H1 (cell line): ENCODE measurements around the gene RGS6. TPM values are rescaled to one million over a fixed set of nuclear protein-coding genes. Genes with fewer than 3 reads are reported as not detected.

Source experiments
- CTCF ChIA-PET: fragments of 300-600 bp; sonication (Branson Sonifier 250); formaldehyde crosslinking; loops from one replicate; lab custom pipeline; 2021; ENCODE audit not compliant: partially characterized antibody; lab: Charles Lee
- POLR2A ChIA-PET: fragments of 300-600 bp; sonication (Branson Sonifier 250); formaldehyde crosslinking; loops from one replicate; lab custom pipeline; 2021; ENCODE audit warnings: inconsistent platforms; ENCODE audit not compliant: partially characterized antibody; lab: Charles Lee
- DNase-seq, 2 experiments: peaks; one replicate each; pipeline versions ENCODE4 v3.0.0 to v3.0.0-alpha.2; 2010 to 2022; ENCODE audit warnings: low spot score in 2 of 2, low read depth in 1 of 2, mixed read lengths in 1 of 2
- FAIRE-seq: peaks from 2 replicates; lab custom pipeline; 2011; peaks lifted over from hg19 to GRCh38; lab: Jason Lieb, UNC
- H2AFZ ChIP-seq: 2 replicates; pipeline ENCODE4 v1.8.1; 2012; ENCODE audit warnings: low read length, inconsistent platforms
- H2AK5ac ChIP-seq: 2 replicates; pipeline ENCODE4 v1.6.1; 2013; ENCODE audit warnings: low read depth, low read length
- H2BK120ac ChIP-seq: replicated peaks from 2 replicates; pipeline ENCODE3; 2013; ENCODE audit warnings: low read depth, low read length, inconsistent platforms
- H2BK12ac ChIP-seq: 2 replicates; pipeline ENCODE4 v1.6.1; 2013; ENCODE audit warnings: low read depth, low read length
- H2BK15ac ChIP-seq: 2 replicates; pipeline ENCODE4 v1.6.1; 2013; ENCODE audit warnings: low read length
- H2BK20ac ChIP-seq: 2 replicates; pipeline ENCODE4 v1.6.1; 2013; ENCODE audit warnings: low read length
- H2BK5ac ChIP-seq: 2 replicates; pipeline ENCODE4 v1.6.1; 2013; ENCODE audit warnings: low read depth, low read length
- H3K14ac ChIP-seq: 2 replicates; pipeline ENCODE4 v1.6.1; 2013; ENCODE audit warnings: inconsistent platforms; ENCODE audit not compliant: insufficient read length
- H3K18ac ChIP-seq: 2 replicates; pipeline ENCODE4 v1.6.1; 2013; ENCODE audit warnings: low read length; ENCODE audit errors: extremely low read depth
- H3K23ac ChIP-seq: 2 replicates; pipeline ENCODE4 v1.6.1; 2013; ENCODE audit warnings: inconsistent platforms; ENCODE audit not compliant: insufficient read length
- H3K23me2 ChIP-seq: 2 replicates; pipeline ENCODE4 v1.6.1; 2013; ENCODE audit warnings: low read depth, low read length
- H3K27ac ChIP-seq: 2 replicates; pipeline ENCODE4 v1.6.1; 2011; ENCODE audit warnings: low read depth, low read length, inconsistent platforms
- H3K27me3 ChIP-seq, 4 experiments: replicated peaks in 1 of 4; 1 replicate in 1 of 4; 2 replicates in 3 of 4; pipeline versions ENCODE4 v1.6.1 to v1.8.1; 2011 to 2013; ENCODE audit warnings: low read length in 3 of 4, mild to moderate bottlenecking in 3 of 4, inconsistent platforms in 2 of 4, mixed read lengths in 2 of 4, moderate library complexity in 1 of 4; ENCODE audit not compliant: control insufficient read depth in 3 of 4, insufficient read depth in 3 of 4; ENCODE audit errors: extremely low read depth in 1 of 4
- H3K36me3 ChIP-seq, 4 experiments: 2 replicates each; pipeline versions ENCODE4 v1.6.1 to v1.8.1; 2011 to 2013; ENCODE audit warnings: mild to moderate bottlenecking in 4 of 4, low read length in 3 of 4, moderate library complexity in 2 of 4, control low read depth in 1 of 4, inconsistent platforms in 1 of 4; ENCODE audit not compliant: insufficient read depth in 4 of 4, control insufficient read depth in 2 of 4
- H3K4ac ChIP-seq: replicated peaks from 2 replicates; pipeline ENCODE3; 2013; ENCODE audit warnings: low read length, low read depth, mixed read lengths, inconsistent platforms; ENCODE audit not compliant: insufficient read length
- H3K4me1 ChIP-seq, 4 experiments: replicated peaks in 1 of 4; 1 replicate in 1 of 4; 2 replicates in 3 of 4; pipeline versions ENCODE4 v1.6.1 to v1.8.1; 2011 to 2013; ENCODE audit warnings: low read length in 3 of 4, inconsistent platforms in 2 of 4, mixed read lengths in 1 of 4; ENCODE audit not compliant: insufficient read depth in 4 of 4, control insufficient read depth in 3 of 4
- H3K4me2 ChIP-seq, 2 experiments: 2 replicates each; pipeline versions ENCODE4 v1.6.1 to v1.8.1; 2011 to 2013; ENCODE audit warnings: low read depth in 2 of 2, low read length in 2 of 2, control low read depth in 1 of 2, inconsistent platforms in 1 of 2, mild to moderate bottlenecking in 1 of 2; ENCODE audit not compliant: insufficient read depth in 1 of 2
- H3K4me3 ChIP-seq, 4 experiments: fragments of 200-600, 300-600 bp in 1 of 4; sonication (generic), shearing (Covaris generic), sonication (Bioruptor Twin) in 1 of 4; 2 replicates each; pipeline versions ENCODE4 v1.5.1 to v1.8.1; 2011 to 2016; ENCODE audit warnings: low read length in 4 of 4, low read depth in 3 of 4, control low read depth in 2 of 4, inconsistent platforms in 2 of 4, mild to moderate bottlenecking in 2 of 4, mixed read lengths in 1 of 4, moderate library complexity in 1 of 4; ENCODE audit not compliant: insufficient read depth in 2 of 4; ENCODE audit errors: extremely low read depth in 1 of 4
- H3K56ac ChIP-seq: replicated peaks from 2 replicates; pipeline ENCODE3; 2013; ENCODE audit warnings: low read depth, mild to moderate bottlenecking, mixed read lengths, low read length, inconsistent platforms; ENCODE audit not compliant: insufficient read length
- H3K79me1 ChIP-seq: 2 replicates; pipeline ENCODE4 v1.6.1; 2013; ENCODE audit warnings: low read depth, low read length, control low read depth
- H3K79me2 ChIP-seq, 2 experiments: 2 replicates each; pipeline versions ENCODE4 v1.6.1 to v1.8.1; 2012 to 2013; ENCODE audit warnings: low read length in 2 of 2, mild to moderate bottlenecking in 2 of 2, inconsistent platforms in 1 of 2; ENCODE audit not compliant: insufficient read depth in 2 of 2, control insufficient read depth in 1 of 2
- H3K9ac ChIP-seq, 4 experiments: replicated peaks in 1 of 4; 1 replicate in 1 of 4; 2 replicates in 3 of 4; pipeline versions ENCODE4 v1.6.1 to v1.8.1; 2011 to 2013; ENCODE audit warnings: low read depth in 3 of 4, low read length in 3 of 4, control low read depth in 2 of 4, mild to moderate bottlenecking in 2 of 4, moderate library complexity in 2 of 4, inconsistent platforms in 1 of 4; ENCODE audit errors: extremely low read depth in 1 of 4
- H3K9me3 ChIP-seq, 2 experiments: 2 replicates each; pipeline versions ENCODE4 v1.6.1 to v1.8.1; 2012 to 2013; ENCODE audit warnings: mild to moderate bottlenecking in 2 of 2, moderate library complexity in 2 of 2, control low read depth in 1 of 2, inconsistent platforms in 1 of 2, low read depth in 1 of 2, low read length in 1 of 2, mixed read lengths in 1 of 2; ENCODE audit not compliant: insufficient read depth in 2 of 2
- H4K20me1 ChIP-seq, 2 experiments: replicated peaks in 1 of 2; 2 replicates each; pipeline versions ENCODE3 to v1.8.1; 2011 to 2013; ENCODE audit warnings: inconsistent platforms in 2 of 2, low read length in 2 of 2, mild to moderate bottlenecking in 1 of 2; ENCODE audit not compliant: insufficient read depth in 2 of 2, control insufficient read depth in 1 of 2
- H4K5ac ChIP-seq: 2 replicates; pipeline ENCODE4 v1.6.1; 2013; ENCODE audit warnings: low read length, low read depth, mixed read lengths, inconsistent platforms; ENCODE audit not compliant: insufficient read length
- H4K8ac ChIP-seq: 2 replicates; pipeline ENCODE4 v1.8.0; 2013; ENCODE audit warnings: mild to moderate bottlenecking, moderate library complexity, low read length, inconsistent platforms; ENCODE audit not compliant: insufficient read depth; ENCODE audit errors: extremely low read depth
- H4K91ac ChIP-seq: replicated peaks from 2 replicates; pipeline ENCODE3; 2013; ENCODE audit warnings: low read length, mixed read lengths, inconsistent platforms; ENCODE audit not compliant: insufficient read length
- ASH2L ChIP-seq: fragments of 200-600, 300-600 bp; sonication (generic); IDR thresholded peaks from one replicate; pipeline ENCODE4 v1.7.1; 2017; ENCODE audit warnings: low read length
- MAFK ChIP-seq: IDR thresholded peaks from 2 replicates; pipeline ENCODE4 v1.6.1; 2012; ENCODE audit warnings: low read depth, mild to moderate bottlenecking, improper control_type of control experiment, low read length
- WGBS, 2 experiments: shearing (Covaris generic) in 1 of 2; methylation state at CpG; one replicate each; pipeline versions ENCODE4 v1.1.6 to v1.1.7; 2013 to 2015; ENCODE audit warnings: low lambda C conversion rate in 2 of 2, mixed read lengths in 2 of 2, inconsistent platforms in 1 of 2, low coverage in 1 of 2, missing lambda C conversion rate in 1 of 2; ENCODE audit not compliant: insufficient replicate concordance in 2 of 2, insufficient coverage in 1 of 2, insufficient read length in 1 of 2; ENCODE audit errors: extremely low coverage in 1 of 2, missing lambda C conversion rate in 1 of 2; 5-methylcytosine and 5-hydroxymethylcytosine counted together
- polyA plus RNA-seq, 7 experiments: library from polyadenylated mRNA; depleted of rRNA in 3 of 7; stranded (reverse) in 5 of 7; unstranded in 2 of 7; fragments of >200 nt in 5 of 7; fragments of 200-250 nt in 2 of 7; gene quantifications; 1 replicate in 5 of 7; 2 replicates in 1 of 7; 4 replicates in 1 of 7; pipeline versions ENCODE4 v1.2.1 to v1.2.3, GENCODE V29; 2011 to 2013; ENCODE audit warnings: missing spikeins in 2 of 7, mixed read lengths in 2 of 7
- total RNA-seq: library from RNA; stranded (reverse); fragmentation: NEBNext Ultra II Directional; extraction: Animal tissue kit (Norgen Biotek cat#: 25700); gene quantifications from 2 replicates; pipeline ENCODE4 v1.2.1, GENCODE V29; 2021
- TF ChIP-seq, protein P1 (sequence below), 3 experiments: IDR thresholded peaks; 1 replicate in 2 of 3; 2 replicates in 1 of 3; pipeline versions ENCODE4 v1.5.1 to v1.6.1; 2011; ENCODE audit warnings: low read length in 3 of 3, mild to moderate bottlenecking in 3 of 3, inconsistent platforms in 2 of 3, low read depth in 1 of 3, moderate library complexity in 1 of 3; ENCODE audit not compliant: insufficient read depth in 1 of 3; ENCODE audit errors: control extremely low read depth in 1 of 3
- TF ChIP-seq, protein P2 (sequence below): IDR thresholded peaks from 2 replicates; pipeline ENCODE4 v1.6.1; 2011; ENCODE audit warnings: low read depth, mild to moderate bottlenecking, low read length; ENCODE audit not compliant: insufficient read depth

Gene RGS6
- total and polyA plus RNA-seq, 2 of the 8 experiments (the other 6 are each of a cell fraction or from before 2014, with no cell fraction given) = 0.26 to 1.1 TPM

- CTCF ChIA-PET = interaction anchor here (0.9 to 1.7 kb wide), 7 partner anchors 9 to 399 kb away, joined by 3 to 6 read pairs (median 3); no protein-coding TSS in a partner anchor
- H2AFZ ChIP-seq = no peak overlapping the region
- no peak for FAIRE-seq
- TF ChIP-seq, protein P1, sequence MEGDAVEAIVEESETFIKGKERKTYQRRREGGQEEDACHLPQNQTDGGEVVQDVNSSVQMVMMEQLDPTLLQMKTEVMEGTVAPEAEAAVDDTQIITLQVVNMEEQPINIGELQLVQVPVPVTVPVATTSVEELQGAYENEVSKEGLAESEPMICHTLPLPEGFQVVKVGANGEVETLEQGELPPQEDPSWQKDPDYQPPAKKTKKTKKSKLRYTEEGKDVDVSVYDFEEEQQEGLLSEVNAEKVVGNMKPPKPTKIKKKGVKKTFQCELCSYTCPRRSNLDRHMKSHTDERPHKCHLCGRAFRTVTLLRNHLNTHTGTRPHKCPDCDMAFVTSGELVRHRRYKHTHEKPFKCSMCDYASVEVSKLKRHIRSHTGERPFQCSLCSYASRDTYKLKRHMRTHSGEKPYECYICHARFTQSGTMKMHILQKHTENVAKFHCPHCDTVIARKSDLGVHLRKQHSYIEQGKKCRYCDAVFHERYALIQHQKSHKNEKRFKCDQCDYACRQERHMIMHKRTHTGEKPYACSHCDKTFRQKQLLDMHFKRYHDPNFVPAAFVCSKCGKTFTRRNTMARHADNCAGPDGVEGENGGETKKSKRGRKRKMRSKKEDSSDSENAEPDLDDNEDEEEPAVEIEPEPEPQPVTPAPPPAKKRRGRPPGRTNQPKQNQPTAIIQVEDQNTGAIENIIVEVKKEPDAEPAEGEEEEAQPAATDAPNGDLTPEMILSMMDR (IDR thresholded peaks at IDR 0.05; ENCODE audit: control extremely low read depth in 1 of 3, insufficient read depth in 1 of 3, low read depth in 1 of 3, low read length in 3 of 3) = no peak
- TF ChIP-seq, protein P2, sequence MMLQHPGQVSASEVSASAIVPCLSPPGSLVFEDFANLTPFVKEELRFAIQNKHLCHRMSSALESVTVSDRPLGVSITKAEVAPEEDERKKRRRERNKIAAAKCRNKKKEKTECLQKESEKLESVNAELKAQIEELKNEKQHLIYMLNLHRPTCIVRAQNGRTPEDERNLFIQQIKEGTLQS = no peak
- no peak for TF ChIP-seq ASH2L
- no peak for TF ChIP-seq MAFK
Observed at GRCh38 chr14:72549026-72549425, 616.8 kb downstream of the RGS6 start.

More at GRCh38 chr14:72549026-72549425, 616.8 kb downstream of the RGS6 start:
- Histone ChIP-seq H3K4ac (no peak overlapping the region), H3K14ac (no peak overlapping the region), H3K9ac (no peak overlapping the region), H2BK20ac (no peak overlapping the region), H2BK5ac (no peak overlapping the region), H3K56ac (no peak overlapping the region), H3K27me3 (no peaks in the 10 kb centered on the region; a peak in 1 of 7 replicates), H2BK12ac (no peak overlapping the region), H3K27ac (no peak overlapping the region), H2AK5ac (no peak overlapping the region), H3K4me3 (no peak overlapping the region), H4K8ac (no peak overlapping the region), H4K5ac (no peak overlapping the region), H3K79me2 (no peaks in the 10 kb centered on the region), H3K23me2 (no peaks in the 10 kb centered on the region; the same call in 1 of the 2 replicates), H3K36me3 (no peaks in the 10 kb centered on the region), H3K4me1 (peaks cover 6 to 14% (median 9%) of the 10 kb centered on the region in 4 experiments), H2BK15ac (no peak overlapping the region), H3K18ac (no peak overlapping the region), H3K4me2 (no peak overlapping the region), H4K91ac (no peak overlapping the region), H2BK120ac (no peak overlapping the region), H4K20me1 (no peaks in the 10 kb centered on the region), H3K23ac (no peak overlapping the region), H3K79me1 (no peaks in the 10 kb centered on the region), H3K9me3 (no peaks in the 10 kb centered on the region)
- POLR2A ChIA-PET = no interaction called here
- DNase-seq = no peak
- WGBS, 2 experiments = 89% methylated on average over 8 of the region's 8 CpGs; no CpG with 5 or more reads in 1 of the 2 experiments
